Skeletal muscle satellite cell (primary cell): ENCODE results near the gene PRSS12.

ENCODE experiments used
- H3K27me3 ChIP-seq: 2 replicates; pipeline ENCODE4 v1.7.0; 2013; ENCODE audit warnings: low read length; ENCODE audit not compliant: control insufficient read depth, insufficient read depth
- H3K36me3 ChIP-seq: 2 replicates; pipeline ENCODE4 v1.7.0; 2013; ENCODE audit warnings: mild to moderate bottlenecking, control low read depth, low read length; ENCODE audit not compliant: insufficient read depth
- H3K4me1 ChIP-seq: 2 replicates; pipeline ENCODE4 v1.7.0; 2013; ENCODE audit warnings: low read length; ENCODE audit not compliant: control insufficient read depth, insufficient read depth
- H3K4me2 ChIP-seq: 2 replicates; pipeline ENCODE4 v1.7.0; 2013; ENCODE audit warnings: mild to moderate bottlenecking, low read length
- H3K4me3 ChIP-seq: 2 replicates; pipeline ENCODE4 v1.7.0; 2013; ENCODE audit warnings: low read length
- H3K9ac ChIP-seq: 2 replicates; pipeline ENCODE4 v1.7.0; 2013; ENCODE audit warnings: mild to moderate bottlenecking, low read depth, low read length, moderate library complexity
- H3K9me3 ChIP-seq: replicated peaks from 2 replicates; pipeline ENCODE4 v1.7.0; 2013; ENCODE audit warnings: mild to moderate bottlenecking, control low read depth, low read length

PRSS12 gene

GRCh38 chr4:118356111-118356510 is 3.3 kb upstream of the PRSS12 start:
- Histone ChIP-seq H3K4me1 (peaks cover 8% of the 10 kb centered on the region), H3K9ac (no peak overlapping the region), H3K27me3 (peaks cover 8% of the 10 kb centered on the region), H3K4me3 (no peak overlapping the region), H3K4me2 (no peak overlapping the region), H3K36me3 (no peaks in the 10 kb centered on the region), H3K9me3 (no peaks in the 10 kb centered on the region)

DNA sequence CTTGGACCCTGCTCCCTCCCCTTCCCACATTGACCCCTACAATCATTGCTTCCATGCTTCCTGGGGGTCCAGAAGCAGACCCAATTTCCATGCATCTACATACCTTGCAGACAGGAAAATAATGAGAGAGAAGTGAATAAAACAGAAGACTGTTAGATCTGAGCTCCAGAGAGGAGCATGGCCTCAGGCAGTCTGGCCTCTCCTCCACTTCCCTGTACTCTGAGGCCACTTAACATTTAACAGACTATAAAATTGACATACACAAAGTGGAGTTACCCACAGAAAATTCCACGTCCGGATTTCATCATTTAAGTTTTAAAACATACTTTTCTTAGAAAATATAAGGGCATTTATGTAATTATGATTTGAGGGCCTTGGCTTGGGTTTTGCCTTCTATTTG is 2.1 kb upstream of the PRSS12 start:
- no peak overlapping the region for H3K4me2 ChIP-seq
- H3K36me3 ChIP-seq: no peaks in the 10 kb centered on the region
- H3K4me1 ChIP-seq: peaks cover 10% of the 10 kb centered on the region
- H3K4me3 ChIP-seq: no peak overlapping the region
- peaks cover 8% of the 10 kb centered on the region for H3K27me3 ChIP-seq
- H3K9me3 ChIP-seq: no peaks in the 10 kb centered on the region
- H3K9ac ChIP-seq: no peak overlapping the region

- H3K4me1 ChIP-seq: peaks cover 10% of the 10 kb centered on the region
- no peaks in the 10 kb centered on the region for H3K9me3 ChIP-seq
- H3K27me3 ChIP-seq: peaks cover 8% of the 10 kb centered on the region
- H3K4me3 ChIP-seq: peak overlapping the region; percentile 79
- peak overlapping the region; percentile 94 for H3K4me2 ChIP-seq
- peak overlapping the region; percentile 77 for H3K9ac ChIP-seq
- H3K36me3 ChIP-seq: no peaks in the 10 kb centered on the region
Observed at GRCh38 chr4:118353534-118354030, 779 bp upstream of the PRSS12 start.

GRCh38 chr4:118351851-118352827 is 664 bp downstream of the PRSS12 start:
- Histone ChIP-seq H3K4me3 (peak overlapping the region; percentile 79), H3K27me3 (peaks cover 8% of the 10 kb centered on the region), H3K4me1 (peaks cover 10% of the 10 kb centered on the region), H3K4me2 (peak overlapping the region; percentile 94), H3K9ac (peak overlapping the region; percentile 77), H3K36me3 (no peaks in the 10 kb centered on the region), H3K9me3 (no peaks in the 10 kb centered on the region)

DNA sequence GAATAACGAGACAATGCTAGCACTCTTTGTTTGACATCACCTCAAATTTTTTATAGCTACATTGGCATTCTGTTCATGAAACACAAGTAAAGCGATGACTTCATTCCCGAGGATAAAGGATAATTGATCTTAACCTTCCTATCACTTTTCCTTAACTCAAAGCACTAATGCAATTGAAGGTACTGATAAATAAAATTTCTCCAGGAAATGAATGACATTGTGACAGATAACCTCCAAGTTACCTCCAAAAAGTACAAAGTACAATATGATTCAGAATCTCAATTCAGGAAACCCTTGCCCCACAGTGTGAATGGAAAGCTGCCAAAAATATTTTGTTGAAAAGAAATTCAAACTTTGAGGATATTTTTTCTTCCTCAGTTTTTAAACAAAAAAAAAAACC is 1.8 kb downstream of the PRSS12 start:
- Histone ChIP-seq H3K27me3 (peaks cover 8% of the 10 kb centered on the region), H3K4me2 (peak overlapping the region; percentile 94), H3K9me3 (no peaks in the 10 kb centered on the region), H3K36me3 (no peaks in the 10 kb centered on the region), H3K4me1 (peaks cover 12% of the 10 kb centered on the region), H3K4me3 (peak overlapping the region; percentile 79), H3K9ac (no peak overlapping the region)

GRCh38 chr4:118348886-118349285 is 3.9 kb downstream of the PRSS12 start:
- no peak overlapping the region for H3K9ac ChIP-seq
- peaks cover 24% of the 10 kb centered on the region for H3K4me1 ChIP-seq
- H3K27me3 ChIP-seq: no peaks in the 10 kb centered on the region
- no peaks in the 10 kb centered on the region for H3K9me3 ChIP-seq
- no peak overlapping the region for H3K4me3 ChIP-seq
- H3K36me3 ChIP-seq: no peaks in the 10 kb centered on the region
- H3K4me2 ChIP-seq: no peak overlapping the region

DNA sequence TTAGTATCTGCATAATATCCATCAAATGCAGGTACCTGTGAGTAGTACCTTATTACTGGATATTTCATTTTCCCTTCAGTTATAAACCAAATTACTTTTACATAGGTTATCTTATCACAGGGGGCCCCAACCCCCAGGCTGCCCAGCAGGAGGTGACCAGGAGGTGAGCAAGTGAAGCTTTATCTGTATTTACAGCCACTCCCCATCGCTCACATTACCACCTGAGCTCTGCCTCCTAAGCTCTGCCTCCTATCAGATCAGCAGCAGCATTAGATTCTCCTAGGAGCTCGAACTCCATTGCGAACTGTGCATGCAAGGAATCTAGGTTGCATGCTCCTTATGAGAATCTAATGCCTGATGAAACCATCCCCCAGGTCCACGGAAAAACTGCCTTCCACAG is 6.3 kb downstream of the PRSS12 start:
- H3K36me3 ChIP-seq: no peaks in the 10 kb centered on the region
- no peak overlapping the region for H3K4me2 ChIP-seq
- H3K4me3 ChIP-seq: no peak overlapping the region
- H3K9me3 ChIP-seq: no peaks in the 10 kb centered on the region
- peaks cover 16% of the 10 kb centered on the region for H3K4me1 ChIP-seq
- no peak overlapping the region for H3K9ac ChIP-seq
- no peaks in the 10 kb centered on the region for H3K27me3 ChIP-seq

- peaks cover 14% of the 10 kb centered on the region for H3K4me1 ChIP-seq
- H3K36me3 ChIP-seq: no peaks in the 10 kb centered on the region
- H3K4me2 ChIP-seq: no peak overlapping the region
- no peak overlapping the region for H3K4me3 ChIP-seq
- H3K9me3 ChIP-seq: no peaks in the 10 kb centered on the region
- no peaks in the 10 kb centered on the region for H3K27me3 ChIP-seq
- no peak overlapping the region for H3K9ac ChIP-seq
Observed at GRCh38 chr4:118345813-118346212, 7.0 kb downstream of the PRSS12 start.

DNA sequence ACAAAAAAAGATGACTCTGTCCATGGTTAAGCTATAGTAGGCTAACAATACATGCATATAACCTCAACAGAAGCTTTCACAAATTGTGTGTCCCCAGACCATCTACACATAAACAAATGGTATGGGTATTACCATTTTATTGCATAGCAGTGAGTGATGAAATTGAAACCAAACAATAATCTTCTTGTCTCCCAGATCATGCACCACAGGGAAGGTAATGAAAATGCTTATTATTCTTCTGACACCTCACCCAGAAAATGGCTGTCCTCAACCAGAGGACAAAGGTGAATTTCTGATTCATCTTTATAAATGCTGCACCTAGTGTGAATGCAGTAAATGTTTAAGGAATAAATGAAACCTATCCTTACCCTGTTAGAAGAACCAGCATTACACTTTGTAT is 8.0 kb downstream of the PRSS12 start:
- Histone ChIP-seq H3K4me1 (peaks cover 22% of the 10 kb centered on the region), H3K36me3 (no peaks in the 10 kb centered on the region), H3K4me2 (no peak overlapping the region), H3K27me3 (no peaks in the 10 kb centered on the region), H3K9me3 (no peaks in the 10 kb centered on the region), H3K9ac (no peak overlapping the region), H3K4me3 (no peak overlapping the region)

- no peaks in the 10 kb centered on the region for H3K27me3 ChIP-seq
- H3K4me3 ChIP-seq: no peak overlapping the region
- no peak overlapping the region for H3K4me2 ChIP-seq
- H3K36me3 ChIP-seq: no peaks in the 10 kb centered on the region
- no peaks in the 10 kb centered on the region for H3K9me3 ChIP-seq
- no peak overlapping the region for H3K9ac ChIP-seq
- peaks cover 34% of the 10 kb centered on the region for H3K4me1 ChIP-seq
Observed at GRCh38 chr4:118343501-118343900, 9.3 kb downstream of the PRSS12 start.

GRCh38 chr4:118340109-118340508 is 12.7 kb downstream of the PRSS12 start:
- Histone ChIP-seq H3K4me2 (peak overlapping the region; percentile 19), H3K9ac (peak overlapping the region; percentile 32), H3K27me3 (no peaks in the 10 kb centered on the region), H3K36me3 (no peaks in the 10 kb centered on the region), H3K9me3 (no peaks in the 10 kb centered on the region), H3K4me3 (no peak overlapping the region), H3K4me1 (peaks cover 48% of the 10 kb centered on the region)
